SK-N-SH (cell line): ENCODE results near the gene D2HGDH.

Experiments
- NFIC ChIP-seq: IDR thresholded peaks from 2 replicates; pipeline ENCODE4 v1.4.0; 2012; ENCODE audit warnings: borderline replicate concordance
- POLR2AphosphoS5 ChIP-seq: IDR thresholded peaks from 2 replicates; pipeline ENCODE4 v1.6.1; 2012; ENCODE audit warnings: low read depth, low read length
- SMC3 ChIP-seq: IDR thresholded peaks from 2 replicates; pipeline ENCODE4 v1.6.1; 2012; ENCODE audit warnings: low read depth, low read length, improper control_type of control experiment
- TF ChIP-seq, protein P1 (sequence below): IDR thresholded peaks from 2 replicates; pipeline ENCODE4 v1.6.1; 2012; ENCODE audit warnings: mild to moderate bottlenecking, low read depth, low read length, moderate library complexity
- TF ChIP-seq, protein P2 (sequence below): fragments of 200-600 bp; sonication (generic); IDR thresholded peaks from 2 replicates; pipeline ENCODE4 v1.6.1; 2017; ENCODE audit warnings: antibody characterized with exemption, mild to moderate bottlenecking, moderate library complexity

DNA sequence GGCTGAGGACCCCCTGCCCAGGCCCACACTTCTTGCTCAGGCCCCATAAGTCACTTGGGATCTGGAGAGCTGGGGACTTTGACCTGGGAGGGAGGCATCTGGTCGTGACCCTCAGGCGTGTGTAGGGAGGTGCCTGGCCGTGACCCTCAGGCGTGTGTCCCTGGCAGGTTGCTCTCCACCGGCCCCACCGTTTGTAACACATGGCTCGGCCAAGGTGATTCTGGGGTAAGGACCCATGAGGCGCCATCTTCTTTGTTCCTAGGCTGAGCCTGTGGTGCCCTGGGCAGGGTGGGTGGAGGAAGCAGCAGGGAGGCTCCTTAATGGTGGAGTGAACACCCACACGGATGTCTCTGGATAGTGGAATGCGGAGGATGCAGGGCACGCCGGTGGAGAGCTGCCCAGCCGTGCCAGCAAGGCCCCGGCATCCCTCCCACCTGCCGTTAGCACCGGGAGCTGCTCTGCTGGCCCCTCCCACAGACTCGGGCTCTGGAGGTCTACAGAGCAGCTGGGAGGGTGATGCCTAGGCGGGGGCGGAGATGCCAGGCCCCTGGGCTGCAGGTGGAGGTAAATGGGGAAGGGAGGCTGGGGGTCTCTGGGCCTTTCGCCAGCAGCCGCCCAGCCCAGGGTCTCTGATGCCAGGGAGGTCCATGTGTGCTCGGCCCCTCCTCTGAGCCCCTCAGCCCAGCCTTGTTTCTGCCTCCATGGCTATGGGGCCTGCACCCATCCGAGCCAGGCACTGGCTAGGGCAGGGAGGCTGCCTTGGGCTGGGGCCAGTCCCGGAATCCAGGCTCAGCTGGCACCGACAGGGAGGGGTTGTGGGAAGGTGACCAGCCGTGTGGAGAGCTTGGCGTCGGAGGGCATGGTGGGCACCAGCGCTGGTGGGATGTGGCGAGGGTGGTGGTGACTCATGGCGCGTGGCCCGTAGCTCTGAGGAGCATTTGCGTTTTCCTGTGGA, 41.1 kb downstream of the D2HGDH start:
- TF ChIP-seq, protein P1, sequence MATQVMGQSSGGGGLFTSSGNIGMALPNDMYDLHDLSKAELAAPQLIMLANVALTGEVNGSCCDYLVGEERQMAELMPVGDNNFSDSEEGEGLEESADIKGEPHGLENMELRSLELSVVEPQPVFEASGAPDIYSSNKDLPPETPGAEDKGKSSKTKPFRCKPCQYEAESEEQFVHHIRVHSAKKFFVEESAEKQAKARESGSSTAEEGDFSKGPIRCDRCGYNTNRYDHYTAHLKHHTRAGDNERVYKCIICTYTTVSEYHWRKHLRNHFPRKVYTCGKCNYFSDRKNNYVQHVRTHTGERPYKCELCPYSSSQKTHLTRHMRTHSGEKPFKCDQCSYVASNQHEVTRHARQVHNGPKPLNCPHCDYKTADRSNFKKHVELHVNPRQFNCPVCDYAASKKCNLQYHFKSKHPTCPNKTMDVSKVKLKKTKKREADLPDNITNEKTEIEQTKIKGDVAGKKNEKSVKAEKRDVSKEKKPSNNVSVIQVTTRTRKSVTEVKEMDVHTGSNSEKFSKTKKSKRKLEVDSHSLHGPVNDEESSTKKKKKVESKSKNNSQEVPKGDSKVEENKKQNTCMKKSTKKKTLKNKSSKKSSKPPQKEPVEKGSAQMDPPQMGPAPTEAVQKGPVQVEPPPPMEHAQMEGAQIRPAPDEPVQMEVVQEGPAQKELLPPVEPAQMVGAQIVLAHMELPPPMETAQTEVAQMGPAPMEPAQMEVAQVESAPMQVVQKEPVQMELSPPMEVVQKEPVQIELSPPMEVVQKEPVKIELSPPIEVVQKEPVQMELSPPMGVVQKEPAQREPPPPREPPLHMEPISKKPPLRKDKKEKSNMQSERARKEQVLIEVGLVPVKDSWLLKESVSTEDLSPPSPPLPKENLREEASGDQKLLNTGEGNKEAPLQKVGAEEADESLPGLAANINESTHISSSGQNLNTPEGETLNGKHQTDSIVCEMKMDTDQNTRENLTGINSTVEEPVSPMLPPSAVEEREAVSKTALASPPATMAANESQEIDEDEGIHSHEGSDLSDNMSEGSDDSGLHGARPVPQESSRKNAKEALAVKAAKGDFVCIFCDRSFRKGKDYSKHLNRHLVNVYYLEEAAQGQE: no peak
- TF ChIP-seq, protein P2, sequence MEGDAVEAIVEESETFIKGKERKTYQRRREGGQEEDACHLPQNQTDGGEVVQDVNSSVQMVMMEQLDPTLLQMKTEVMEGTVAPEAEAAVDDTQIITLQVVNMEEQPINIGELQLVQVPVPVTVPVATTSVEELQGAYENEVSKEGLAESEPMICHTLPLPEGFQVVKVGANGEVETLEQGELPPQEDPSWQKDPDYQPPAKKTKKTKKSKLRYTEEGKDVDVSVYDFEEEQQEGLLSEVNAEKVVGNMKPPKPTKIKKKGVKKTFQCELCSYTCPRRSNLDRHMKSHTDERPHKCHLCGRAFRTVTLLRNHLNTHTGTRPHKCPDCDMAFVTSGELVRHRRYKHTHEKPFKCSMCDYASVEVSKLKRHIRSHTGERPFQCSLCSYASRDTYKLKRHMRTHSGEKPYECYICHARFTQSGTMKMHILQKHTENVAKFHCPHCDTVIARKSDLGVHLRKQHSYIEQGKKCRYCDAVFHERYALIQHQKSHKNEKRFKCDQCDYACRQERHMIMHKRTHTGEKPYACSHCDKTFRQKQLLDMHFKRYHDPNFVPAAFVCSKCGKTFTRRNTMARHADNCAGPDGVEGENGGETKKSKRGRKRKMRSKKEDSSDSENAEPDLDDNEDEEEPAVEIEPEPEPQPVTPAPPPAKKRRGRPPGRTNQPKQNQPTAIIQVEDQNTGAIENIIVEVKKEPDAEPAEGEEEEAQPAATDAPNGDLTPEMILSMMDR: no peak
- no peak for TF ChIP-seq POLR2AphosphoS5
- no peak for TF ChIP-seq SMC3
- no peak for TF ChIP-seq NFIC
